ENCODE data around the gene XKR3. TPM values are rescaled to one million over a fixed set of nuclear protein-coding genes. Genes with fewer than 3 reads are reported as not detected.

Gene XKR3
- total and polyA plus RNA-seq, 2 experiments from 2014 or later, result not detected

- no peak for DNase-seq (ENCODE audit: low read depth in 1 of 2, low spot score in 1 of 2)
- Histone ChIP-seq H3K27ac (no peak overlapping the region), H3K27me3 (no peaks in the 10 kb centered on the region), H3K4me3 (no peak overlapping the region), H3K4me1 (ENCODE audit: low read depth) (no peaks in the 10 kb centered on the region), H3K36me3 (no peaks in the 10 kb centered on the region), H3K9me3 (ENCODE audit: low read depth) (no peaks in the 10 kb centered on the region)
- no peak for TF ChIP-seq CTCF (IDR thresholded peaks at IDR 0.05; ENCODE audit: low read depth, low read length)
Observed at GRCh38 chr22:16789860-16790493, 35.2 kb downstream of the XKR3 start.

DNA sequence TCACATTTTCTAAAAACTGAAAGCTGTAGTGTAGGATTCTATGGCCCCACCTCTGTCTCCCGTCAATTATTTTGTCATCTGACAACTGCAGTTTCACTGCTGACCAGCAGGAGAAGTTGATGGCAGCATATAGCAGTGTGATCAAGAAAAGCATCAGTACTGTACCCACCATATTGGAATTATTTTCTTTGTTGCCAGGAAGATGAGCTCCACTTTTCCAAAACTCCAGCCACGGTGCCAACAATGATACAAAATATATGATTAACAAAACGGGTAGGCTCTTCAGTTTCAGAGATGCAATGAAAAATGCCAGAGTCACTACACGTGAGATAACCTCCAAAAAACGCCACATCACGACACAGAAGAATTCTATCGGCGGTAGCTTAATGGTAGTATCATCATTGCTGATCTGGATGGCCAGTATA, 41.3 kb downstream of the XKR3 start:
- Histone ChIP-seq H3K27me3 (no peaks in the 10 kb centered on the region), H3K9me3 (ENCODE audit: low read depth) (no peaks in the 10 kb centered on the region), H3K4me1 (ENCODE audit: low read depth) (no peaks in the 10 kb centered on the region), H3K36me3 (no peaks in the 10 kb centered on the region), H3K4me3 (no peak overlapping the region), H3K27ac (no peak overlapping the region)
- no peak for TF ChIP-seq CTCF (IDR thresholded peaks at IDR 0.05; ENCODE audit: low read depth, low read length)
- DNase-seq (ENCODE audit: low read depth in 1 of 2, low spot score in 1 of 2), result no peak

DNA sequence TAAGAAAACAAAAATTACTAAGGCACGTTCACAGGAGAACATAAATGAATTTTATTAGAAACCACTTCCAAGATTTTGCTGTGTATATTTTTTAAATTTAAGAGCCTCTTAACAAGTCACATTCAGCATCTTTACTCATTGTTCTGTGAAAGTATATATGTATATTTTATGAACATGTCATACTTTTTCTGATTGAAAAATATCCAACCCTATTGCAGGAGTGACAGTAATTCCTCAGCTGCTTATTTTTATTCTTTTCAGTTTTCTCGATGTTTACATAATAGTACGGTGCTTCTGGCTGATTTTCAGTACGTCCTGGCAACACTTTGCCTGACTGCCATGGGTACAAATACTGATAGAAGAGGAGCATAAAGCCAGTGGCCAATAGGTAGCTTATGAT, 41.8 kb downstream of the XKR3 start:
- TF ChIP-seq CTCF (IDR thresholded peaks at IDR 0.05; ENCODE audit: low read depth, low read length), result no peak
- Histone ChIP-seq H3K27me3 (no peaks in the 10 kb centered on the region), H3K4me3 (no peak overlapping the region), H3K27ac (no peak overlapping the region), H3K4me1 (ENCODE audit: low read depth) (no peaks in the 10 kb centered on the region), H3K36me3 (no peaks in the 10 kb centered on the region), H3K9me3 (ENCODE audit: low read depth) (no peaks in the 10 kb centered on the region)
- DNase-seq (ENCODE audit: low read depth in 1 of 2, low spot score in 1 of 2), result no peak

DNA sequence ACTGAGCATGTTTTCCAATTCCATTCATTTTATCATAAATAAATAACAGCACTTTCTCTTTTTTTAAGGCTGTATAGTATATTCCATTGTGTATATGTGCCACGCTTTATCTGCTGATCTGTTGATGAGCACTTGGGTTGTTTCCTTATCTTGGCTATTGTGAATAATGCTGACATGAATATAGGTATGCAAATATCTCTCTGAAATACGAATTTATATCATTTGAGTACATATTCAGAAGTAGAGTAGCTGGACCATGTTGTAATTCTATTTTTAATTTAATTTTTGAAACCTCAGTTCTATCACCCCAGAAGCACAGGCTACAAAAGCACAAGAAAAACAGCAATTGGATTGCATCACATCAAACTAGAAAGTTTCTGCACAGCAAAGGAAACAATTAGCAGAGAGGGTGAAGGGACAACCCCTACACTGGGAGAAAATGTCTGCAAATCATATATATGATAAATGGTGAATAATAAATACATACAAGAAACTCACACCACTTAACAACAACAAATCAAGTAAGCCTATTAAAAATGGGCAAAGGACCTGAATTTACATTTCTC, 43.4 kb downstream of the XKR3 start:
- Histone ChIP-seq H3K27me3 (no peaks in the 10 kb centered on the region), H3K36me3 (no peaks in the 10 kb centered on the region), H3K9me3 (ENCODE audit: low read depth) (no peaks in the 10 kb centered on the region), H3K4me1 (ENCODE audit: low read depth) (no peaks in the 10 kb centered on the region), H3K4me3 (no peak overlapping the region), H3K27ac (no peak overlapping the region)
- no peak for TF ChIP-seq CTCF (IDR thresholded peaks at IDR 0.05; ENCODE audit: low read depth, low read length)
- DNase-seq (ENCODE audit: low read depth in 1 of 2, low spot score in 1 of 2), result no peak

DNA sequence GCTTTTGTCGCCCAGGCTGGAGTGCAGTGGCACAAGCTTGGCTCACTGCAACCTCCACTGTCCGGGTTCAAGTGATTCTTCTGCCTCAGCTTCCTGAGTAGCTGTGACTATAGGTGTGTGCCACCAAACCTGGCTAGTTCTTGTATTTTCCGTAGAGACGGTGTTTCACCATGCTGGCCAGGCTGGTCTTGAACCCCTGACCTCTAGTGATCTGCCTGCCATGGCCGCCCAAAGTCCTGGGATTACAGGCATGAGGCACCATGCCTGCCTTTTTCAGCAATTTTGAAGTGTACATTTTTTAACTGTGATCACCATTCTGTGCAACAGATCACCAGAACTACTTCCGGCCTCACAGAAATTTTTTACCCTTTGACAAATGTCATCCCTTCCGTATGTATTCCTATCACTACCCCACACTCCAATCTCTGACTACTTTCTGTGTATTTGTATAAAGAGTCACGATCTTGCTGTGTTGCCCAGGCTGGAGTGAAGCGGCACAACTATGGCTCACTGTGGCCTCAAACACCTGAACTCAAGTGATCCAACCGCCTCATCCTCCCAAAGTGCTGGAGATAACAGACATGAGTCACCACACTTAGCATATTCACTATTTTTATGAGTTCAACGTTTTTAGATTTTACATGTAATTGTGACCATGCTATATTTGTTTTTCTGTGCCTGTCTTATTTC, 44.0 kb downstream of the XKR3 start:
- no peak for TF ChIP-seq CTCF (IDR thresholded peaks at IDR 0.05; ENCODE audit: low read depth, low read length)
- no peak for DNase-seq (ENCODE audit: low read depth in 1 of 2, low spot score in 1 of 2)
- Histone ChIP-seq H3K4me1 (ENCODE audit: low read depth) (no peaks in the 10 kb centered on the region), H3K4me3 (no peak overlapping the region), H3K36me3 (no peaks in the 10 kb centered on the region), H3K27me3 (no peaks in the 10 kb centered on the region), H3K27ac (no peak overlapping the region), H3K9me3 (ENCODE audit: low read depth) (no peaks in the 10 kb centered on the region)
